ENCODE data around the gene ATRN.
"Not testable (repeated sequence)": the region's sequence is repeated elsewhere in the genome, so short reads cannot be mapped to it uniquely, and the experiment has no call there.

The ATRN gene

GRCh38 chr20:3485913-3486312, 15.1 kb downstream of the ATRN start:
- no peak overlapping the region for H3K27ac ChIP-seq (ENCODE audit: low read length)
- peaks cover 0 to 4% of the 10 kb centered on the region in 2 donors for H3K36me3 ChIP-seq (ENCODE audit: control insufficient read depth in 1 of 2, insufficient read depth in 2 of 2, low read length in 2 of 2)
- H3K27me3 ChIP-seq (ENCODE audit: low read depth, low read length), result no peaks in the 10 kb centered on the region
- peaks cover 0 to 11% of the 10 kb centered on the region in 2 donors for H3K4me1 ChIP-seq (ENCODE audit: control insufficient read depth in 1 of 2, insufficient read depth in 2 of 2, low read length in 2 of 2)
- no peak overlapping the region for H3K4me3 ChIP-seq (ENCODE audit: low read depth in 1 of 2, low read length in 2 of 2)
- peaks cover 0 to 2% of the 10 kb centered on the region in 2 donors for H3K9me3 ChIP-seq (ENCODE audit: control insufficient read depth in 1 of 2, low read length in 2 of 2)

- H3K4me1 ChIP-seq (ENCODE audit: control insufficient read depth in 1 of 2, insufficient read depth in 2 of 2, low read length in 2 of 2), result peaks cover 0 to 11% of the 10 kb centered on the region in 2 donors
- H3K9me3 ChIP-seq (ENCODE audit: control insufficient read depth in 1 of 2, low read length in 2 of 2), result peaks cover 0 to 2% of the 10 kb centered on the region in 2 donors
- no peak overlapping the region for H3K4me3 ChIP-seq (ENCODE audit: low read depth in 1 of 2, low read length in 2 of 2)
- H3K36me3 ChIP-seq (ENCODE audit: control insufficient read depth in 1 of 2, insufficient read depth in 2 of 2, low read length in 2 of 2), result peaks cover 0 to 4% of the 10 kb centered on the region in 2 donors
- no peak overlapping the region for H3K27ac ChIP-seq (ENCODE audit: low read length)
- H3K27me3 ChIP-seq (ENCODE audit: low read depth, low read length), result no peaks in the 10 kb centered on the region
These were observed 16.0 kb downstream of the ATRN start for GRCh38 chr20:3486850-3487249.

- no peaks in the 10 kb centered on the region for H3K9me3 ChIP-seq (ENCODE audit: control insufficient read depth in 1 of 2, low read length in 2 of 2)
- no peaks in the 10 kb centered on the region for H3K36me3 ChIP-seq (ENCODE audit: control insufficient read depth in 1 of 2, insufficient read depth in 2 of 2, low read length in 2 of 2)
- H3K4me3 ChIP-seq (ENCODE audit: low read depth in 1 of 2, low read length in 2 of 2), result no peak overlapping the region
- H3K27me3 ChIP-seq (ENCODE audit: low read depth, low read length), result no peaks in the 10 kb centered on the region
- no peak overlapping the region for H3K27ac ChIP-seq (ENCODE audit: low read length)
- no peaks in the 10 kb centered on the region for H3K4me1 ChIP-seq (ENCODE audit: control insufficient read depth in 1 of 2, insufficient read depth in 2 of 2, low read length in 2 of 2)
These were observed 21.9 kb downstream of the ATRN start for GRCh38 chr20:3492669-3493068.

GRCh38 chr20:3494218-3494617, 23.4 kb downstream of the ATRN start:
- Histone ChIP-seq H3K4me1 (ENCODE audit: control insufficient read depth in 1 of 2, insufficient read depth in 2 of 2, low read length in 2 of 2) (no peaks in the 10 kb centered on the region), H3K9me3 (ENCODE audit: control insufficient read depth in 1 of 2, low read length in 2 of 2) (no peaks in the 10 kb centered on the region), H3K4me3 (ENCODE audit: low read depth in 1 of 2, low read length in 2 of 2) (no peak overlapping the region), H3K27ac (ENCODE audit: low read length) (no peak overlapping the region), H3K36me3 (ENCODE audit: control insufficient read depth in 1 of 2, insufficient read depth in 2 of 2, low read length in 2 of 2) (no peaks in the 10 kb centered on the region), H3K27me3 (ENCODE audit: low read depth, low read length) (no peaks in the 10 kb centered on the region)

- no peak overlapping the region for H3K4me3 ChIP-seq (ENCODE audit: low read depth in 1 of 2, low read length in 2 of 2)
- no peaks in the 10 kb centered on the region for H3K36me3 ChIP-seq (ENCODE audit: control insufficient read depth in 1 of 2, insufficient read depth in 2 of 2, low read length in 2 of 2)
- H3K9me3 ChIP-seq (ENCODE audit: control insufficient read depth in 1 of 2, low read length in 2 of 2), result no peaks in the 10 kb centered on the region
- H3K4me1 ChIP-seq (ENCODE audit: control insufficient read depth in 1 of 2, insufficient read depth in 2 of 2, low read length in 2 of 2), result no peaks in the 10 kb centered on the region
- no peaks in the 10 kb centered on the region for H3K27me3 ChIP-seq (ENCODE audit: low read depth, low read length)
- H3K27ac ChIP-seq (ENCODE audit: low read length), result no peak overlapping the region
These were observed 32.1 kb downstream of the ATRN start for GRCh38 chr20:3502878-3503277.

GRCh38 chr20:3505148-3505547, 34.3 kb downstream of the ATRN start:
- no peaks in the 10 kb centered on the region for H3K36me3 ChIP-seq (ENCODE audit: control insufficient read depth in 1 of 2, insufficient read depth in 2 of 2, low read length in 2 of 2)
- H3K27me3 ChIP-seq (ENCODE audit: low read depth, low read length), result no peaks in the 10 kb centered on the region
- H3K9me3 ChIP-seq (ENCODE audit: control insufficient read depth in 1 of 2, low read length in 2 of 2), result no peaks in the 10 kb centered on the region
- no peak overlapping the region for H3K27ac ChIP-seq (ENCODE audit: low read length)
- H3K4me1 ChIP-seq (ENCODE audit: control insufficient read depth in 1 of 2, insufficient read depth in 2 of 2, low read length in 2 of 2), result no peaks in the 10 kb centered on the region
- no peak overlapping the region for H3K4me3 ChIP-seq (ENCODE audit: low read depth in 1 of 2, low read length in 2 of 2)

- Histone ChIP-seq H3K4me1 (ENCODE audit: control insufficient read depth in 1 of 2, insufficient read depth in 2 of 2, low read length in 2 of 2) (no peaks in the 10 kb centered on the region), H3K4me3 (ENCODE audit: low read depth in 1 of 2, low read length in 2 of 2) (no peak overlapping the region), H3K27me3 (ENCODE audit: low read depth, low read length) (no peaks in the 10 kb centered on the region), H3K9me3 (ENCODE audit: control insufficient read depth in 1 of 2, low read length in 2 of 2) (no peaks in the 10 kb centered on the region), H3K27ac (ENCODE audit: low read length) (no peak overlapping the region), H3K36me3 (ENCODE audit: control insufficient read depth in 1 of 2, insufficient read depth in 2 of 2, low read length in 2 of 2) (no peaks in the 10 kb centered on the region)
These were observed 38.2 kb downstream of the ATRN start for GRCh38 chr20:3509064-3509463.

- Histone ChIP-seq H3K27ac (ENCODE audit: low read length) (no peak overlapping the region), H3K4me3 (ENCODE audit: low read depth in 1 of 2, low read length in 2 of 2) (no peak overlapping the region), H3K27me3 (ENCODE audit: low read depth, low read length) (no peaks in the 10 kb centered on the region), H3K9me3 (ENCODE audit: control insufficient read depth in 1 of 2, low read length in 2 of 2) (no peaks in the 10 kb centered on the region), H3K4me1 (ENCODE audit: control insufficient read depth in 1 of 2, insufficient read depth in 2 of 2, low read length in 2 of 2) (no peaks in the 10 kb centered on the region), H3K36me3 (ENCODE audit: control insufficient read depth in 1 of 2, insufficient read depth in 2 of 2, low read length in 2 of 2) (no peaks in the 10 kb centered on the region)
These were observed 39.3 kb downstream of the ATRN start for GRCh38 chr20:3510110-3510509.

- H3K4me3 ChIP-seq (ENCODE audit: low read depth in 1 of 2, low read length in 2 of 2); H3K4me1 ChIP-seq (ENCODE audit: control insufficient read depth in 1 of 2, insufficient read depth in 2 of 2, low read length in 2 of 2); H3K27me3 ChIP-seq (ENCODE audit: low read depth, low read length); H3K27ac ChIP-seq (ENCODE audit: low read length); H3K36me3 ChIP-seq (ENCODE audit: control insufficient read depth in 1 of 2, insufficient read depth in 2 of 2, low read length in 2 of 2); H3K9me3 ChIP-seq (ENCODE audit: control insufficient read depth in 1 of 2, low read length in 2 of 2): not testable (repeated sequence)
These were observed 41.4 kb downstream of the ATRN start for GRCh38 chr20:3512239-3512638.

GRCh38 chr20:3514012-3514642, 43.3 kb downstream of the ATRN start:
- Histone ChIP-seq H3K36me3 (ENCODE audit: control insufficient read depth in 1 of 2, insufficient read depth in 2 of 2, low read length in 2 of 2) (no peaks in the 10 kb centered on the region), H3K27ac (ENCODE audit: low read length) (no peak overlapping the region), H3K9me3 (ENCODE audit: control insufficient read depth in 1 of 2, low read length in 2 of 2) (no peaks in the 10 kb centered on the region), H3K4me3 (ENCODE audit: low read depth in 1 of 2, low read length in 2 of 2) (no peak overlapping the region), H3K27me3 (ENCODE audit: low read depth, low read length) (no peaks in the 10 kb centered on the region), H3K4me1 (ENCODE audit: control insufficient read depth in 1 of 2, insufficient read depth in 2 of 2, low read length in 2 of 2) (no peaks in the 10 kb centered on the region)

- Histone ChIP-seq H3K27ac (ENCODE audit: low read length) (no peak overlapping the region), H3K27me3 (ENCODE audit: low read depth, low read length) (no peaks in the 10 kb centered on the region), H3K4me1 (ENCODE audit: control insufficient read depth in 1 of 2, insufficient read depth in 2 of 2, low read length in 2 of 2) (no peaks in the 10 kb centered on the region), H3K9me3 (ENCODE audit: control insufficient read depth in 1 of 2, low read length in 2 of 2) (no peaks in the 10 kb centered on the region), H3K36me3 (ENCODE audit: control insufficient read depth in 1 of 2, insufficient read depth in 2 of 2, low read length in 2 of 2) (no peaks in the 10 kb centered on the region), H3K4me3 (ENCODE audit: low read depth in 1 of 2, low read length in 2 of 2) (no peak overlapping the region)
These were observed 44.8 kb downstream of the ATRN start for GRCh38 chr20:3515379-3516170.

Data from muscle layer of duodenum (tissue), 2 donors.